OCI-LY3 (cell line): Measurements from ENCODE around the gene NINL.
"Not testable (repeated sequence)": the region's sequence is repeated elsewhere in the genome, so short reads cannot be mapped to it uniquely, and the experiment has no call there.

ENCODE experiments used
- H2AFZ ChIP-seq: fragments of 200-600, 300-600 bp; shearing (Covaris generic); 2 replicates; pipeline ENCODE4 v1.6.0; 2014; ENCODE audit warnings: antibody characterized with exemption, low read depth, low read length
- H3K27ac ChIP-seq: fragments of 200-600, 300-600 bp; sonication (generic); 2 replicates; pipeline ENCODE4 v1.5.1; 2014; ENCODE audit warnings: mild to moderate bottlenecking, low read length, moderate library complexity, mixed read lengths
- H3K27me3 ChIP-seq: fragments of 200-600, 300-600 bp; sonication (generic); 2 replicates; pipeline ENCODE4 v1.6.1; 2014; ENCODE audit warnings: low read depth, low read length, mixed read lengths
- H3K36me3 ChIP-seq: fragments of 200-600, 300-600 bp; sonication (generic); replicated peaks from 2 replicates; pipeline ENCODE3; 2014; ENCODE audit warnings: low read depth, low read length, mixed read lengths
- H3K4me1 ChIP-seq: fragments of 300-600, 200-600 bp; sonication (generic); 2 replicates; pipeline ENCODE4 v1.6.1; 2014; ENCODE audit warnings: low read length, mixed read lengths
- H3K4me2 ChIP-seq: fragments of 200-600, 300-600 bp; sonication (generic); 2 replicates; pipeline ENCODE4 v1.6.1; 2014; ENCODE audit warnings: low read length, mixed read lengths
- H3K4me3 ChIP-seq: fragments of 300-600, 200-600 bp; sonication (generic); 2 replicates; pipeline ENCODE4 v1.5.1; 2014; ENCODE audit warnings: antibody characterized with exemption, mild to moderate bottlenecking, low read length, moderate library complexity
- H3K79me2 ChIP-seq: fragments of 300-600, 200-600 bp; shearing (Covaris generic); 2 replicates; pipeline ENCODE4 v1.6.1; 2014; ENCODE audit warnings: mild to moderate bottlenecking, low read length, mixed read lengths
- H3K9ac ChIP-seq: fragments of 300-600, 200-600 bp; shearing (Covaris generic); 2 replicates; pipeline ENCODE4 v1.6.0; 2014; ENCODE audit warnings: mild to moderate bottlenecking, low read length, moderate library complexity
- H3K9me3 ChIP-seq: fragments of 200-600, 300-600 bp; shearing (Covaris generic); 2 replicates; pipeline ENCODE4 v1.6.1; 2014; ENCODE audit warnings: low read length, mixed read lengths; ENCODE audit not compliant: insufficient read depth
- H4K20me1 ChIP-seq: fragments of 200-600, 300-600 bp; sonication (generic); 2 replicates; pipeline ENCODE4 v1.6.1; 2016; ENCODE audit warnings: low read length, mixed read lengths; ENCODE audit not compliant: insufficient read depth
- EZH2phosphoT487 ChIP-seq: fragments of 200-600 bp; shearing (Covaris generic); IDR thresholded peaks from 2 replicates; pipeline ENCODE4 v1.6.1; 2018; ENCODE audit warnings: antibody characterized with exemption, mixed run types, low read depth
- TF ChIP-seq, protein P1 (sequence below): fragments of 200-600, 300-600 bp; sonication (generic); IDR thresholded peaks from 2 replicates; pipeline ENCODE4 v1.5.1; 2014; ENCODE audit warnings: antibody characterized with exemption, low read length, low read depth

NINL gene

DNA sequence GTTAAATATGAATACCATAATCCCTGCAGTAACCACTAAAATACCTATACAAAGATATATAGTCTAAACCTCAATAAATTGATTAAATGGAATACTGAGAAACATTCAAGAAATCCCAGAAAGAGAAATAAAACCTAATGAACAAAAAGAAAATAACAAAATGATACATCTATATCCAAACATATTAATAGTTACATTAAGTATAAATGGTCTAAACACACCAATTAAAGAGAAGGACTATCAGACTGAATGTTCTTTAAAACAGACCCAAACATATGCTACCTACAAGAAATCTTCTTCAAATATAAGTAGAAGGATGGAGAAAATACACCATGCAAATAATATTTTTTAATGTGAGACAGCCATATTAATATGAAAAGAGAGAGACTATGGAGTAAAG is 22.0 kb downstream of the NINL start:
- no peak for TF ChIP-seq EZH2phosphoT487
- TF ChIP-seq, protein P1, sequence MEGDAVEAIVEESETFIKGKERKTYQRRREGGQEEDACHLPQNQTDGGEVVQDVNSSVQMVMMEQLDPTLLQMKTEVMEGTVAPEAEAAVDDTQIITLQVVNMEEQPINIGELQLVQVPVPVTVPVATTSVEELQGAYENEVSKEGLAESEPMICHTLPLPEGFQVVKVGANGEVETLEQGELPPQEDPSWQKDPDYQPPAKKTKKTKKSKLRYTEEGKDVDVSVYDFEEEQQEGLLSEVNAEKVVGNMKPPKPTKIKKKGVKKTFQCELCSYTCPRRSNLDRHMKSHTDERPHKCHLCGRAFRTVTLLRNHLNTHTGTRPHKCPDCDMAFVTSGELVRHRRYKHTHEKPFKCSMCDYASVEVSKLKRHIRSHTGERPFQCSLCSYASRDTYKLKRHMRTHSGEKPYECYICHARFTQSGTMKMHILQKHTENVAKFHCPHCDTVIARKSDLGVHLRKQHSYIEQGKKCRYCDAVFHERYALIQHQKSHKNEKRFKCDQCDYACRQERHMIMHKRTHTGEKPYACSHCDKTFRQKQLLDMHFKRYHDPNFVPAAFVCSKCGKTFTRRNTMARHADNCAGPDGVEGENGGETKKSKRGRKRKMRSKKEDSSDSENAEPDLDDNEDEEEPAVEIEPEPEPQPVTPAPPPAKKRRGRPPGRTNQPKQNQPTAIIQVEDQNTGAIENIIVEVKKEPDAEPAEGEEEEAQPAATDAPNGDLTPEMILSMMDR: no peak
- Histone ChIP-seq H3K36me3 (no peaks in the 10 kb centered on the region), H3K27ac (no peak overlapping the region), H3K9ac (no peak overlapping the region), H3K9me3 (no peaks in the 10 kb centered on the region), H3K4me3 (no peak overlapping the region), H4K20me1 (no peaks in the 10 kb centered on the region), H3K79me2 (no peaks in the 10 kb centered on the region), H2AFZ (no peak overlapping the region), H3K27me3 (no peaks in the 10 kb centered on the region), H3K4me1 (no peaks in the 10 kb centered on the region), H3K4me2 (no peak overlapping the region)

DNA sequence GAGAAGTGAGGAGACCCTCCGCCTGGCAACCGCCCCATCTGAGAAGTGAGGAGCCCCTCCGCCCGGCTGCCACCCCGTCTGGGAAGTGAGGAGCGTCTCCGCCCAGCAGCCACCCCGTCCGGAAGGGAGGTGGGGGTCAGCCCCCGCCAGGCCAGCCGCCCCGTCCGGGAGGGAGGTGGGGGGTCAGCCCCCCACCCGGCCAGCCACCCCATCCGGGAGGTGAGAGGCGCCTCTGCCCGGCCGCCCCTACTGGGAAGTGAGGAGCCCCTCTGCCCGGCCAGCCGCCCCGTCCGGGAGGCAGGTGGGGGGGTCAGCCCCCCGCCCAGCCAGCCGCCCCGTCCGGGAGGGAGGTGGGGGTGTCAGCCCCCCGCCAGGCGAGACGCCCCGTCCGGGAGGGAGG is 23.6 kb downstream of the NINL start:
- not testable (repeated sequence) for H3K9me3 ChIP-seq, H2AFZ ChIP-seq, H4K20me1 ChIP-seq, H3K4me2 ChIP-seq, H3K9ac ChIP-seq, H3K79me2 ChIP-seq, H3K4me3 ChIP-seq, H3K4me1 ChIP-seq, H3K36me3 ChIP-seq, H3K27ac ChIP-seq, H3K27me3 ChIP-seq

DNA sequence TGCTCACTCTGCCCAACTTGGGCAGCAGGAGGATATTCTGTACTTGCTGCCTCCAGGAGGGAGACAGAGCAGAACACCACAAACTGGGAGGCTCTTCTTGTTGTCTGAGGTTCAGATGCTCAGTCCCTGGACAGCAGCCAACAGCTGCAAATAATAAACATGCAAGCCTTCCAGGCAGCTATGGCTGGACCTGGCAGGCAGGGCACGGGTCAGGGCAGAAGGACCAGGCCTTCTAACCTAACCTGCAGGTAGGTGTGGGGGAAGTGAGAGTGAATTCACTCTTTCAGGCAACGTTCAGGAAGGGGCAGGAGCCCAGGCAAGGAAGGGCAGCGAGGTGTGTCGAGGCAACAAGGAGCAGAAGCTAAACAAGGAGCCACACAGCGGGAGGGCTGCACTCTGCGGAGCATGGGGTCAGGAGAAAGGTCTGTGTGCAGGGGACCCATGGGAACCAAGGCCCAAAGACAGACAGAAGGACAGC is 31.5 kb downstream of the NINL start:
- Histone ChIP-seq H3K79me2 (no peaks in the 10 kb centered on the region), H3K4me1 (no peaks in the 10 kb centered on the region), H3K27ac (no peak overlapping the region), H4K20me1 (no peaks in the 10 kb centered on the region), H3K9ac (no peak overlapping the region), H3K27me3 (no peaks in the 10 kb centered on the region), H3K36me3 (no peaks in the 10 kb centered on the region), H3K4me3 (no peak overlapping the region), H2AFZ (no peak overlapping the region), H3K4me2 (no peak overlapping the region), H3K9me3 (no peaks in the 10 kb centered on the region)
- TF ChIP-seq, protein P1: no peak
- TF ChIP-seq EZH2phosphoT487: no peak

DNA sequence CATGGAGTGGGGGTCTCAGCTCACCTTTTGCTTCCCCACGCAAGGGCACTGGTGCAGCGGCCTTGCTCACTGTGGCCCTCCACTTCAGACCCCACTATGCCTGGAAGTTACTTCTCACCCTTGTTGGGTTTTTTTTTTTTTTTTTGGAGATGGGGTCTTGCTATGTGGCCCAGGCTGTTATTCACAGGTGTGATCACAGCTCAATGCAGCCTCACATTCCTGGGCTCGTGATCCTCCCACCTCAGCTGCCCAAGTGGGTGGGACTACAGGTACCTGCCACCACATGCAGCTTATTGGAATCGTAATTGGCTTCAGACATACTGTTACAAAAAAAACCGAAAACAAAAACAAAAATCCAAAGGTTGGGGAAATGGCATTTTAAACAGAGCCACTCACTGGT is 32.4 kb downstream of the NINL start:
- TF ChIP-seq EZH2phosphoT487: no peak
- TF ChIP-seq, protein P1: no peak
- Histone ChIP-seq H4K20me1 (no peaks in the 10 kb centered on the region), H3K79me2 (no peaks in the 10 kb centered on the region), H3K4me1 (no peaks in the 10 kb centered on the region), H3K9me3 (no peaks in the 10 kb centered on the region), H3K27me3 (no peaks in the 10 kb centered on the region), H2AFZ (no peak overlapping the region), H3K9ac (no peak overlapping the region), H3K27ac (no peak overlapping the region), H3K4me3 (no peak overlapping the region), H3K36me3 (no peaks in the 10 kb centered on the region), H3K4me2 (no peak overlapping the region)
